Colonic mucosa (tissue), 4 donors: ENCODE results near the gene LDLRAD3. TPM values are rescaled to one million over a fixed set of nuclear protein-coding genes. Genes with fewer than 3 reads are reported as not detected.

Experiments
- DNase-seq: peaks from one replicate; pipeline ENCODE4 v3.0.0-alpha.2; 2020
- H3K27ac ChIP-seq: fragments of 200-600 bp; one replicate; pipeline ENCODE4 v1.8.0; 2021
- H3K27me3 ChIP-seq: fragments of 200-600 bp; one replicate; pipeline ENCODE4 v1.8.0; 2021
- H3K36me3 ChIP-seq: fragments of 200-600 bp; one replicate; pipeline ENCODE4 v1.8.0; 2021
- H3K4me1 ChIP-seq: fragments of 200-600 bp; one replicate; pipeline ENCODE4 v1.8.0; 2021; ENCODE audit warnings: mild to moderate bottlenecking
- H3K4me3 ChIP-seq: fragments of 200-600 bp; one replicate; pipeline ENCODE4 v1.8.0; 2021
- H3K9ac ChIP-seq, 2 donors: one replicate each; pipeline ENCODE4 v1.7.0; 2013; ENCODE audit warnings: control low read depth in 2 of 2, low read depth in 2 of 2, low read length in 2 of 2
- H3K9me3 ChIP-seq: fragments of 200-600 bp; one replicate; pipeline ENCODE4 v1.8.0; 2021
- intact Hi-C: fragments of 100-400 bp; cut with DNase I; formaldehyde crosslinking; loops from one replicate; pipeline ENCODE4 v1.14.1; 2022
- total RNA-seq, 2 donors: library from RNA; stranded (reverse); fragmentation: NEBNext Ultra II Directional in 1 of 2; extraction: Animal tissue kit (Norgen Biotek cat#: 25700) in 1 of 2; gene quantifications; one replicate each; pipeline ENCODE4 v1.2.1, GENCODE V29; 2021
- TF ChIP-seq, protein P1 (sequence below): fragments of 200-600 bp; IDR thresholded peaks from one replicate; pipeline ENCODE4 v1.8.0; 2022; ENCODE audit warnings: antibody characterized with exemption, mild to moderate bottlenecking
- donor health status: healthy.
- donor health status: DM: no; HTN: no; CAD: no.
- donor health status: DM: no; HTN: no; CAD: no.

Gene LDLRAD3
- total RNA-seq, 2 donors from 2014 or later = 1.9 to 2.9 TPM

DNA sequence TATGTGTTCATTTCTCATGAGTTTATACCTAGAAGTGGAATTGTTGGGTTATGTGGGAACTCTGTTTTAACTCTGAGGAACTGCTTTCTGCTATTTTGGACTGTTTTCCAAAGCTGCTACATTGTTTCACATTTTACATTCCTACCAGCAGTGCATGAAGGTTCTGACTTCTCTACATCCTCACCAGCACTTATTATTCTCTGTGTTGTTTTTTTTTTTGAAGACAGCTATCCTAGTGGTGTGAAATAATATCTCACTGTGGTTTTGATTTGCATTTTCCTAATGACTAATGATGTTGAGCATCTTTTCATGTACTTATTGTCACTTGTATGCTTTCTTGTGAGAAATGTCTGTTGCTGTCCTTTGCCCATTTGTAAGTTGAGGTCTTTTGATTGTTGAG, 175.4 kb downstream of the LDLRAD3 start:
- TF ChIP-seq, protein P1, sequence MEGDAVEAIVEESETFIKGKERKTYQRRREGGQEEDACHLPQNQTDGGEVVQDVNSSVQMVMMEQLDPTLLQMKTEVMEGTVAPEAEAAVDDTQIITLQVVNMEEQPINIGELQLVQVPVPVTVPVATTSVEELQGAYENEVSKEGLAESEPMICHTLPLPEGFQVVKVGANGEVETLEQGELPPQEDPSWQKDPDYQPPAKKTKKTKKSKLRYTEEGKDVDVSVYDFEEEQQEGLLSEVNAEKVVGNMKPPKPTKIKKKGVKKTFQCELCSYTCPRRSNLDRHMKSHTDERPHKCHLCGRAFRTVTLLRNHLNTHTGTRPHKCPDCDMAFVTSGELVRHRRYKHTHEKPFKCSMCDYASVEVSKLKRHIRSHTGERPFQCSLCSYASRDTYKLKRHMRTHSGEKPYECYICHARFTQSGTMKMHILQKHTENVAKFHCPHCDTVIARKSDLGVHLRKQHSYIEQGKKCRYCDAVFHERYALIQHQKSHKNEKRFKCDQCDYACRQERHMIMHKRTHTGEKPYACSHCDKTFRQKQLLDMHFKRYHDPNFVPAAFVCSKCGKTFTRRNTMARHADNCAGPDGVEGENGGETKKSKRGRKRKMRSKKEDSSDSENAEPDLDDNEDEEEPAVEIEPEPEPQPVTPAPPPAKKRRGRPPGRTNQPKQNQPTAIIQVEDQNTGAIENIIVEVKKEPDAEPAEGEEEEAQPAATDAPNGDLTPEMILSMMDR = no peak
- Histone ChIP-seq H3K27me3 (no peaks in the 10 kb centered on the region), H3K36me3 (no peaks in the 10 kb centered on the region), H3K27ac (no peak overlapping the region), H3K4me1 (no peaks in the 10 kb centered on the region), H3K4me3 (no peak overlapping the region), H3K9ac (no peak overlapping the region), H3K9me3 (no peaks in the 10 kb centered on the region)
- DNase-seq = no peak
- intact Hi-C loops = no loop called here

DNA sequence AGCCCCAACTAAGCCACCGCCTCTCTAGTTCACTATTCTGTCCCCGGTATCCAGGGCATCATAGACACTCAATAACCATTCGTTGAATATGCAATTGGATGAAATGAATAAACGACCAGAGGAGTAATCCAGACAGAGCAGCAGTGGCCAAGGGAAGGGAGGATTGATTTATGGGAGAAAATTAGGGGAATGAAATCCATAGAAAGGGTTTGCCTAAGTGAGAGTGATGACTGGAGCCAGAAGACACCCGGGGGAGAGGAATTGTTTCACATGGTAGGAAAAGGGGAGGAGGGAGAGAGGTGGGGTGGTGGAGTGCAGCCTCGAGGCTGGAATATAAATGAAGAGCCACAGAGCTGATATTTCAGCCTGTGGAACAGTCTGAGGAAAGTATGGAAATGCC, 177.2 kb downstream of the LDLRAD3 start:
- no peak for DNase-seq
- H3K36me3 ChIP-seq = no peaks in the 10 kb centered on the region
- H3K27me3 ChIP-seq = no peaks in the 10 kb centered on the region
- no peaks in the 10 kb centered on the region for H3K4me1 ChIP-seq
- intact Hi-C loops = no loop called here
- H3K9ac ChIP-seq = no peak overlapping the region
- no peak overlapping the region for H3K27ac ChIP-seq
- TF ChIP-seq, protein P1 = no peak
- H3K9me3 ChIP-seq = no peaks in the 10 kb centered on the region
- no peak overlapping the region for H3K4me3 ChIP-seq

DNA sequence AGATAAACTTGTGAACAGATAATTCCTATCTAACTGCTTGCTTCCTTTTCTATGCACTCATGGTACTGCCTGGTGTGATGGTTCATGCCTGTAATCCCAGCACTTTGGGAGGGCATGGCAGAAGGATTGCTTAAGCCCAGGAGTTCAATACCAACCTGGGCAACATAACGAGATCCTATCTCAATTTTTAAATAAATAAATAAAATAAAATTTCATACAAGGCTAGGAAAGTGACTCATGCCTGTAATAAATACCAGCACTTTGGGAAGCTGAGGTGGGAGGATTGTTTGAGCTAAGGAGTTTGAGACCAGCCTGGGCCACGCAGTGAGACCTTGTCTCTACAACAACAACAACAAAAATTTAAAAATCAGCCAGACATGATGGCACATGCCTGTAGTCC, 178.8 kb downstream of the LDLRAD3 start:
- intact Hi-C loops = no loop called here
- TF ChIP-seq, protein P1 = no peak

DNA sequence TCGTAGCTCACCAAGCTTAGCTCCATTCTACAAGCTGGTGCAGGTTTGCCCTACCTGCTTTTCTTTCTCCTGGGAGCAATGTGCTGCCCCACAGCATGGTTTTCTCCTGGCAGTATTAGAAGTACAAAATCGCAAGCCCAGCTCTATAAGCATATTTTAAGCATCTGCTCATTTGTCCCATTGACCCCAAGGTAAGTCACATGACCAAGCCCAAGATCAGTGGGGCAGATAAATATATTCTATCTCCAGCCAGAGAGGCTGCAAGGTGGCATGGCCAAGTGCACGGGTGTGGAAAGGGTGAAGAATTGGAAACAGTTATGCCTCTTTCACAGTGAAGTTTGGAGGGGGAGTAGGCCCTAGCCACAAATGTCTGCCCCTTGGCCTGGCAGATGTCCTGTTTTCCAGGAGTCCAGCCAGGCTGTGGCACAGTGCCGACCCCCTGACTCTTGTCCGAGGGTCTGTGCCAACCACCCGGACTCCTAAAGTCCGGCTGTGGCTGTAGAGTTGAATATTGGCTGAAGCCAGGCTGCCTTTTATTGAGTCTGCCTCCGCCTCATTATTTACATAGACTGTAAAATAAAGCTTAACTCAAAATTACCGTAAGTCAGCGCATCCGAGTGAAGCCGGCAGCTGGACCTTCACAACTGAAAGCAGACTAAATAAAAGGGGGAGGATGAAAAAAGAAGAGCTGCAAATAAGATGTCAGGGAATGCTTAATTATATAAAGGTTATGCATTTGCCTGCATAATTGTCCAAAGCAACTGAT, 179.7 kb downstream of the LDLRAD3 start:
- Histone ChIP-seq H3K4me3 (no peak overlapping the region), H3K9ac (no peak overlapping the region), H3K36me3 (no peaks in the 10 kb centered on the region), H3K9me3 (no peaks in the 10 kb centered on the region), H3K4me1 (no peaks in the 10 kb centered on the region), H3K27ac (no peak overlapping the region), H3K27me3 (no peaks in the 10 kb centered on the region)
- intact Hi-C loops = no loop called here
- TF ChIP-seq, protein P1 = no peak
- no peak for DNase-seq

More for the DNA sequence above, 178.8 kb downstream of the LDLRAD3 start:
- Histone ChIP-seq H3K9me3 (no peaks in the 10 kb centered on the region), H3K36me3 (no peaks in the 10 kb centered on the region), H3K4me1 (no peaks in the 10 kb centered on the region), H3K27ac (no peak overlapping the region), H3K9ac (no peak overlapping the region), H3K4me3 (no peak overlapping the region), H3K27me3 (no peaks in the 10 kb centered on the region)
- no peak for DNase-seq

- Histone ChIP-seq H3K9ac (no peak overlapping the region), H3K36me3 (no peaks in the 10 kb centered on the region), H3K27ac (no peak overlapping the region), H3K9me3 (no peaks in the 10 kb centered on the region), H3K4me3 (no peak overlapping the region), H3K4me1 (no peaks in the 10 kb centered on the region), H3K27me3 (no peaks in the 10 kb centered on the region)
- DNase-seq = no peak
- intact Hi-C loops = no loop called here
- TF ChIP-seq, protein P1 = no peak
Observed at GRCh38 chr11:36126678-36127077, 182.8 kb downstream of the LDLRAD3 start.
